Measurements from ENCODE around the gene KLHL35. TPM values are rescaled to one million over a fixed set of nuclear protein-coding genes. Genes with fewer than 3 reads are reported as not detected.

Gene KLHL35
- total RNA-seq, 2 donors from 2014 or later = 0.20 to 1.4 TPM

DNA sequence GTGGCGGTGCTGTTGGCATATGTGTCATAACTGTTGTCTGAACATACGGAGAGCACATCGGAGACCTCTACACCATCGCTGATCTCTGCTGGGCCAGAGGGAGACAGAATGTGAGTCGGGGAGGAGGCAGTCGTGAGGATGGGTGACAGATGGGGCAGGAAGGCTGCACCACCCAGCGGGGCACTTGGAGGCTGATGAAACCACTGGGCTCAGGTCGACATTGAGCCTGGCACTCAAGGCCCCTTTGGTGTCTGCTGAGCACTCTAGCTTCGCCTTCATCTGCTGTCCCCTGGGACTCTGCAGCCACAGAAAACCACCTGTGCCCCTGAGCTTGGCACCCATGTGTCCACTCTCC lies 2.5 kb upstream of the KLHL35 start:
- Histone ChIP-seq H3K9me3 (no peaks in the 10 kb centered on the region), H3K36me3 (no peaks in the 10 kb centered on the region), H3K27ac (no peak overlapping the region), H3K27me3 (peaks cover 0 to 9% of the 10 kb centered on the region in 2 donors), H3K4me3 (no peak overlapping the region), H3K4me1 (peaks cover 0 to 4% of the 10 kb centered on the region in 2 donors)
- no peak for DNase-seq (ENCODE audit: low spot score)
- TF ChIP-seq, protein P1, sequence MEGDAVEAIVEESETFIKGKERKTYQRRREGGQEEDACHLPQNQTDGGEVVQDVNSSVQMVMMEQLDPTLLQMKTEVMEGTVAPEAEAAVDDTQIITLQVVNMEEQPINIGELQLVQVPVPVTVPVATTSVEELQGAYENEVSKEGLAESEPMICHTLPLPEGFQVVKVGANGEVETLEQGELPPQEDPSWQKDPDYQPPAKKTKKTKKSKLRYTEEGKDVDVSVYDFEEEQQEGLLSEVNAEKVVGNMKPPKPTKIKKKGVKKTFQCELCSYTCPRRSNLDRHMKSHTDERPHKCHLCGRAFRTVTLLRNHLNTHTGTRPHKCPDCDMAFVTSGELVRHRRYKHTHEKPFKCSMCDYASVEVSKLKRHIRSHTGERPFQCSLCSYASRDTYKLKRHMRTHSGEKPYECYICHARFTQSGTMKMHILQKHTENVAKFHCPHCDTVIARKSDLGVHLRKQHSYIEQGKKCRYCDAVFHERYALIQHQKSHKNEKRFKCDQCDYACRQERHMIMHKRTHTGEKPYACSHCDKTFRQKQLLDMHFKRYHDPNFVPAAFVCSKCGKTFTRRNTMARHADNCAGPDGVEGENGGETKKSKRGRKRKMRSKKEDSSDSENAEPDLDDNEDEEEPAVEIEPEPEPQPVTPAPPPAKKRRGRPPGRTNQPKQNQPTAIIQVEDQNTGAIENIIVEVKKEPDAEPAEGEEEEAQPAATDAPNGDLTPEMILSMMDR (IDR thresholded peaks at IDR 0.05) = no peak

DNA sequence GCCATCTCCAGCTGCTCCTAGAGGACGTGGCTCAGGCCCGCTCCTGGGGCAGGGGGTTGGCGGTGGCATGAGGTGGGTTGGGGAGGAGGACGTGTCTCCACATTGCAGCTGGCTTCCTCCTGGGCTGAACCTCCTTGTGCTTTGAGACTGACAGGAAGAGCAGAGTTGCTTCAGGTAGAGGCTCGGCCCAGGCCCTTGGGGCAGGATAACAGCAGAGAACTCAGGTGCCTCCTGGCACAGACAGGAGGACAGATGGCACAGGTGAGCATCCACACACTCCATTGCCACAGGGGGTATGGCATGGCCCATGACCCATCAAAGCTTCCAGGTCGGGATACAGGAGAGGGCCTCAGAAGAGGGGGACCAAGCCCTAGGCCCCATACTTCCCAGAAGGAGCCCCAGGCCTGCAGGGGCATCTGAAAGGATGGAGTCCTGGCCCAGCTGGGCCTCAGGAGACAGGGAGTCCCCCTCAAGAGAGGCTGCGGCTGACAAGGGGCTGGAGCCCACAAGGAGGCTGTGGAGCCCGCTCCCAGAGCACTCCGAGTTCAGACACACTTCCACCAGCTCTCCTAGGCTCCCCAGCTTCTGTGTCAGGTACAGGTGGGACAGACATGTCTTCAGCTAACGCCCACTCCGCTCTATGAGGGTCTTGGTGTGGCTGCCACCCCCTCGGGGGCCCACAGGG lies 2.0 kb upstream of the KLHL35 start:
- DNase-seq (ENCODE audit: low spot score) = no peak
- TF ChIP-seq, protein P1 (IDR thresholded peaks at IDR 0.05) = no peak
- H3K9me3 ChIP-seq = no peaks in the 10 kb centered on the region
- no peak overlapping the region for H3K4me3 ChIP-seq
- H3K36me3 ChIP-seq = no peaks in the 10 kb centered on the region
- H3K4me1 ChIP-seq = peaks cover 0 to 7% of the 10 kb centered on the region in 2 donors
- peaks cover 0 to 9% of the 10 kb centered on the region in 2 donors for H3K27me3 ChIP-seq
- no peak overlapping the region for H3K27ac ChIP-seq

DNA sequence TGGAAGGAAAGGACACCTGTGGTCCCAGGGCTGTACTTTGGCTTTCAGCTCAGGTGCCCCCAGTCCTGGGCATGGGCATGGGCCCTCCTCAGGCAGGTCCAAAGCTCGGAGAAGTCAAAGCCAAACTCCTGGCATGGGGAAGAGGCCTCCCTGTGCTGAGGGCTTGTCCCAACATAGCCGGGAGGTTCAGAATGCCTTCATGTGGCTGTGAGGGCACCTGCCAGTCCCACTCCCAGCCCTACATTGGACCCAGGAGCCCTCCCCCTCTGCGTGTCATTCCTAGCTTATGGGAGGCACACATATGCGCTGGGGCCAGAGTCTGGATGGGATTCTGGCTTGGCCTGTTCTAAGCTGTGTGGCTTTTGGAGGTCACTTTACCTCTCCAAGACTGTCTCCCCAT lies 1.0 kb upstream of the KLHL35 start:
- Histone ChIP-seq H3K9me3 (peaks cover 0 to 6% of the 10 kb centered on the region in 2 donors), H3K27me3 (peaks cover 0 to 9% of the 10 kb centered on the region in 2 donors), H3K27ac (no peak overlapping the region), H3K36me3 (no peaks in the 10 kb centered on the region), H3K4me1 (peaks cover 0 to 12% of the 10 kb centered on the region in 2 donors), H3K4me3 (no peak overlapping the region)
- no peak for DNase-seq (ENCODE audit: low spot score)
- TF ChIP-seq, protein P1 (IDR thresholded peaks at IDR 0.05) = no peak

DNA sequence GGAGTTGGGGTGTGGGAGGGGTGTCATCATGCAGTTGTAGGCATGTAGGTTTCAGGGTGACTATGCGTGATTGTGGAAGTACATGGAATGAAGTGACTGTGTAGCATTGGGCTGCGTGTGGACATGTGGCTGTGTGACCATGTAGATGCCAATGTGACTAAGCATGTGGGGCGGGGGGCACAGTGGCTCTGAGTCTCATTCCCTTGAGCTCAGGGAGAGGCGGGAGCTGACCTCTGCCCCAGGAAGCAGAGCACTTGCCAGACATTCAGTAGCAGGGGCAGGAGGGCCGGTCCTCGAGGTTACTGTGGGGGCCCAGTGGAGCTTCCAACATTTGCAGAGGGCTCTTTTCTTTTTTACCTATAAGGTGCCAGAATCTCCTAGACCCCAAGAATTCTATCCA lies 440 bp upstream of the KLHL35 start:
- peaks cover 0 to 9% of the 10 kb centered on the region in 2 donors for H3K27me3 ChIP-seq
- peaks cover 0 to 6% of the 10 kb centered on the region in 2 donors for H3K9me3 ChIP-seq
- no peak overlapping the region for H3K27ac ChIP-seq
- no peaks in the 10 kb centered on the region for H3K36me3 ChIP-seq
- TF ChIP-seq, protein P1 (IDR thresholded peaks at IDR 0.05) = no peak
- H3K4me1 ChIP-seq = peaks cover 0 to 12% of the 10 kb centered on the region in 2 donors
- H3K4me3 ChIP-seq = no peak overlapping the region
- no peak for DNase-seq (ENCODE audit: low spot score)

DNA sequence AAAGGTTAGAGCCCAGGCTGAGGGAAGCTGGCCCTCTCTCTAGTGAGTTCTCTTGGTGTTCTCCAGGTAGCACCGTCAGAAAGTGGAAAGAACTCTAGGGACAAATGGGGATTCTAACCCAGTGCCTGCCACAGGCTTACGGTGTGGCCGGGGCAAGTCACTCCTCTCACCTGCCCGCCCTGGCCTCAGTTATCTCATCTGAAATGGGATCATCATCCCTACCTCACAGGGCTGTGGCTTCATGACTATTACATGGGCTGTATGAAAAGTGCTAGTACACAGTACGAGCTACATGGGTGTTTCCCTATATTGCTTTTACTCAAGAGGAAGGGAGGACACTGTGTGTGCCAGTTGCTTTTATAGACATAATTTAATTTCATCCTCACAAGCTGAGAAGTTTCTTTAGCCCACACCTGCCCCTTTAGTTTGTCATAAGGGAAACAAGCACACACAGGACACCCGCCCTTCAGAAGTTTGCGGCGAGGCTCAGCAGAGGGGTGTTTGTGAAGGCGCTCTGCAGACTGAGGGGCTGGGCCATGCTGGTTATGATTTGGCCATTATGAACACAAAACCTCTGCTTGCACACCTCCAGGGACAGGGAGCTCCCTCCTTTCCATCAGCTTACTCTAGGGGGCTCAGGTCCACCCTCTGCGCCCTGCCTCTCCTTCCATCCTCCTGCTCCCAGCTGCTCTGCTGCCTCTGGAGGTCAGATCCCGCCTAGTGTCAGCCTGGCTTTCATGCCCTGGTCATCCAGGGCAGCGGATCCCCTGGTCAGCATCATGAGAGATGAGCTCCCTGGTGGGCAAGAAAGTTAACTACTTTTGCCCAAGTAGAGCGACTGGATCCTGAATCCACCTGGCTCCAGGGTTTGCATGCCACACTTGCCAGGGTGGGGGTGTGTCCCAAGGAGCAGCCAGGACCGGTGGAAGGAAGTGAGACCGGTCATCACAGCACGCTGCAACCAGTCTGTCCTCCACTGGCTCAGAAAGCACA lies 1.2 kb downstream of the KLHL35 start:
- TF ChIP-seq, protein P1 (IDR thresholded peaks at IDR 0.05) = no peak
- Histone ChIP-seq H3K36me3 (no peaks in the 10 kb centered on the region), H3K9me3 (peaks cover 0 to 6% of the 10 kb centered on the region in 2 donors), H3K4me1 (peaks cover 0 to 12% of the 10 kb centered on the region in 2 donors), H3K27me3 (peaks cover 0 to 9% of the 10 kb centered on the region in 2 donors), H3K27ac (no peak overlapping the region), H3K4me3 (no peak overlapping the region)
- DNase-seq (ENCODE audit: low spot score) = no peak

Measured in right atrium auricular region (tissue), 2 donors.